GM18909 (cell line): ENCODE measurements around the gene VPS37D.
A peak's percentile ranks its signal among the peaks of the same experiment; 100 is the strongest.
"Not testable (repeated sequence)": the region's sequence is repeated elsewhere in the genome, so short reads cannot be mapped to it uniquely, and the experiment has no call there.

Source experiments
- ATAC-seq: cut with Tn5 transposase; IDR thresholded peaks from one replicate; pipeline ENCODE4 v1.9.1; 2021; ENCODE audit warnings: mild to moderate bottlenecking; ENCODE audit not compliant: unreplicated experiment, poor library complexity

Gene VPS37D

GRCh38 chr7:73645643-73646174 lies 21.9 kb upstream of the VPS37D start:
- no peak for ATAC-seq

DNA sequence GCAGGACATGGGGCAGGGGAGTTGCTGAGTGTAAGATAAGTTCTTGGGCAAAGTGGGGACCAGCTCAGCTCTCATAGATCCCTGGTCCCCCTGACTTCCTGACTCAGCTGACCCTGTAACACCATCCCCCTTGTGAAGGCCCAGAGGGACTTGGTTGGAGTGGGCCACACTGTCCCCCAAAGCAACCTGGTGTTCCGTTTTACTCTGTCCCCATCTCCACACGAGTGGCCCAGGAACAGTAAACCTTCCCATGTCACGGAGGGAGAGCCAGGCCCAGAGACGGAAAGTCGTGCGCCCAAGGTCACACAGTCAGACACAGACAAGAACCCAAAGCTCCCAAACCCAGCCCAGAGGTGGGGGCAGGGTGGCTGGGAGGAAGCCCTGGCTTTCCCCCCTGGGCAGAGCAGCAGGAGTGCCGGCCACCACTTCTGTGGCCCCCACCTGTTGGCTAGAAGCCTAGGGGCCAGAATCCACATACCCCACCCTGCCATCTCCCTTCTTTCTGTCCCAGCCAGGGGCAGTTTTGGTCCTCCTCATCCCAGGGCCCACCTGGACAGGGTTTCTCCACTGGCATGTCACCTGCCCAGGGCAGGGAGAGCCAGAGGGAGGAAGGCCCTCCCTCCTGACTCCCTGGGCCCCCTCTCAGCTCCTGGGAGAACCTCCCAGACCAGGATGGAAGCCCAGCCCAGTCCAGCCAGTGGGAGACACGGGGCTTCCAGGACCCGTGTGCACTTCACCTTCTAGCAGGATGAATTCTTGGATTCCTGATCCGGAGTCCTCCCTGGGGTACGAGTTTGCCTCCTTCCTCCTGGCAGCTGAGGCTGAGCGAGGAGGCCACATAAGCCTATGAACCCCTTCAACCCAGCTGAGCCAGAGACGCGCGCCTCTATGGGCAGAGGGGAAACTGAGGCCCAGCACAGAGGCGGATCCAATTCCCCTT lies 20.6 kb upstream of the VPS37D start:
- ATAC-seq = no peak

DNA sequence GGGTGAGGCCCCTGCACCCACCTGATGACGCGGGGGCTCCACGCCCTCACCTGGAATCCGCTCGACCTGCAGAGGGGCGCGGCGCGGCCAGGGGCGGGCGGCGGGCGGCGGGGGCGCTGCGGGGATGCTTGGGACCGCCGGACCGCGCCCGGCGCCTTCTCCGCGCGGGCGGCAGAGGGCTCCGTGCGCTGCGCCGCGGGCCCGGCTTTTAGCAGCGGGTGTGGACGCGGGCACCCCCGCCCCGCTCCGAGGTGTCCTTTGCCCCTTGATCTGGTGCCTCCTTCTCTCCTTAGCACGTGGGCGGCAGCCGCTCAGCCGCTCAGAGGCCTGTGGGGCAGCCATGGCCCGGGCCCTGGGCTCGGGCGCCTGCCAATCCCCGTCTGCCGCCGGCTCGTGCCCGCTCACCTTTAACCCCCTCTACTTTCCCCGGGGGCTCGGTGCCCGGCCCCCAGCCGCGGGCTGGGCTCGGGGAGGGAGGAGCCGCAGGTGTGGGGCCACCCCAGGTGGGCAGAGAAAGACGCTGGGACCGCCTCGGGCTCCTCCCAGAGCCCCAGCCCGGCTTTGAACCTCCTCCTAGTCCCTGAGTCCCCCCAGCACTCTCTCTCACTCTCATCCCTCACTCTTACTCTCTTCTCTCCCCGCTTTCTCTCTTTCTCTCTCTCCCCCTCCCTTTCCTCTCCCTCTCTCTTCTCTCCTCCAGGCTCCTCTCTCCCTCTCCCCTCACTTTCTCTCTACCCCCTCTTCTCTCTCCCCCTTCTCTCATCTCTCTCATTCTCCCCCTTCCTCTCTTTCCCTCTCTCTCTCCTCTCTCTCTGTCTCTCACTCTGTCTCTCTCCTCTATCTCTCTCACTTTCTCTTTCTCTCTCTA lies 19.7 kb upstream of the VPS37D start:
- ATAC-seq = no peak

GRCh38 chr7:73648593-73649332 lies 18.9 kb upstream of the VPS37D start:
- no peak for ATAC-seq

DNA sequence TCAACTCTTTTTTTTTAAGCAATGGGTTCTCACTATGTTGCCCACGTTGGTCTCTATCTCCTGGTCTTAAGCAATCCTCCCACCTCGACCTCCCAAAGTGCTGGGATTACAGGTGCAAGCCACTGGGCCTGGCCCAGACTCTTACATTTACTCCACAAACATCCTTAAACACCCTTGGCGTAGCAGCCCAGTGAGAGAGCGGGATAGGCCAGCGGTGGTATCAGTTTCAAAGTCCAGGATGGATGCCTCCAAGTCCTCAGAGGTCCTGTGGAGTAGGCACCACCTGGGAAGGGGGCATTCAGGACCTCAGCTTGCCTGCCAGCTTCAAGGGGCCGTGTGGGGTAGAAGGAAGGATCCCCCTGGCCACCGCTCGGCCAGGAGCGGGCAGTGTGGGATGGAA lies 18.1 kb upstream of the VPS37D start:
- ATAC-seq = no peak

- ATAC-seq = no peak
Observed at GRCh38 chr7:73650524-73650923, 17.1 kb upstream of the VPS37D start.

- ATAC-seq = no peak
Observed at GRCh38 chr7:73652541-73652949, 15.1 kb upstream of the VPS37D start.

GRCh38 chr7:73655309-73655708 lies 12.3 kb upstream of the VPS37D start:
- ATAC-seq = not testable (repeated sequence)

GRCh38 chr7:73659983-73660382 lies 7.6 kb upstream of the VPS37D start:
- ATAC-seq = no peak

DNA sequence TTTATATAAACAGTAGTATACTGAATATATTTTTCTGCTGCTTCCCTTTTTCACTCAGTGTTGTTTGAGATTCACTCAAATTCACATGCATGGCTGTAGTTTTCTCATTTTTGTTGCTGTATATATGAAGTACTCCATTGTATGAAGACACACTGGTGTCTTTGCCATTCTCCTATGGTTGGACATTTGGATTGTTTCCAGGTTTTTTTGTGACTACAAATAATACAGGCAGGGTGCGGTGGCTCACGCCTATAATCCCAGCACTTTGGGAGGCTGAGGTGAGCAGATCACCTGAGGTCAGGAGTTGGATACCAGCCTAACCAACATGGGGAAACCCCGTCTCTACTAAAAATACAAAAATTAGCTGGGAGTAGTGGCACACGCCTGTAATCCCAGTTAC lies 7.0 kb upstream of the VPS37D start:
- ATAC-seq = not testable (repeated sequence)

DNA sequence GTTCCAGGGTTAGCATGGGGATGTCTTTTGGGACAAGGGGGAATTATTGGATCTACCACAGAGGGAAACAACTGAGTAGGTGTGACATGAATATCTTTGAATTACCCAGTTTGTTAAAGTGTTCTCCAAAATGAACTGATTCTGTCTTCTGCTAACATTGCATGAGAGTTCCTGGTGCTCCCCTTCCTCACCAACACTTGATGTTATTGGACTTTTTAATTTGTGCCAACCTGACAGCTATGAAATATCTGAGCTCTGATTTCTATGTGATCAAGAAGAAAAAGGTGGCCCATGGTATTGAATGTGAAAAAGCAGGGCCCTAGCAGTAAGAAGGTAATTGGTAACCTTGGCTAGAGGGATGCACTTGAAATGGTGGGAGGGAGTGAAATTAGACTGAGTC lies 4.6 kb upstream of the VPS37D start:
- no peak for ATAC-seq

DNA sequence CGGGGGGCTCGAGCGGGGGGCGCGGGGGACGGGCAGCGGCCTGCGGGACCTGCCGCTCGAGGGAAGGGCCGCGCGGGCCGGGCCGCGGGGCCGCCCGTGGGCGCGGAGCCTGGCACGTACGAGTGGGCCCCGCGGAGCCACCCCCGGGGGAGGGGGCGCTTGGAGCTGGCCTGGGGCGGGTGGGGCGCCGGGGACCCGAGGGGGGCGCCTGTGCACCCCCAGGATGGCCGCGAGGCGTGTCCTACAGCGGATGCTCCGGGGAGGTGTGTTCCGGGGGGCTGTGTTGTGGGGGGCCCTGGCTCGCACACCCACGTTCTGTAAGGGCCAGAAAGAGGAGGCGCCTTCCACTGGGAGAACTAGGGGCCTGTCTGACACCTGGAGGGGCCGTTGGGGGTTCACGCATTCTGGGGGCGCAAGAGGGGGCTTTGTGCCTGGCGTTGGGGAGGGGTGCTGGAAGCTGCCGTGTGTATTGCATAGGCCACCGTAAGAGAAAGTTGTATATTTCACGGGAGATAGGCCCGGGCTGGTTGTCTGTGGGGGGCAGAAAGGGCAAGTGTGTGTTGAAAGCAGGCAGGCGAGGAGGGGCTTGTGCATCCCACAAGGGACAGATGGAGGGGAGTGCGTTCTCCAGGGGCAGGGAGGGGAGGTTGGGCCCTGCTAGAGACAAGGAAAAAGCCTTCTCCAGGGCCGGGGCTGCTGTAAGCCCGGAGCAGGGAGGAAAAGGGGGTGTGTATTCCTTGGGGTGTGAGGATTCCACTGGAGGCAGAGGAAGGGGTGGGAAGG lies 663 bp downstream of the VPS37D start:
- peak; percentile 14 for ATAC-seq

GRCh38 chr7:73668886-73669230 lies 1.2 kb downstream of the VPS37D start:
- ATAC-seq = no peak

DNA sequence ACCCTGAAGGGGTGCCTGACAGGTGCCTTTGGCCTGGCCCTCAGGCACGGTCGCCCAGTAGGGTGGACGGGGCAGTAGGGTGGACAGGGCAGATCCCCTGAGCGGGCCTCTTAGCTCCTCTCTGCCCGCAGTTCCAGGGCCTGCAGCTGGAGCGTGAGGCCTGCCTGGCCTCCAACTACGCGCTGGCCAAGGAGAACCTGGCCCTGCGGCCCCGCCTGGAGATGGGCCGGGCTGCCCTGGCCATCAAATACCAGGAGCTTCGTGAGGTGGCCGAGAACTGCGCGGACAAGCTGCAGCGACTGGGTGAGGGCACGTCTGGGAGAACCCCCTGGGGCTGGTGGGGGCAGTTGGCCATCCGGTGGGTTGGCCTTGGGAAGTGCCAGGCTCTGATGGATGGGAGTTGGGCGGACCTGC lies 1.7 kb downstream of the VPS37D start:
- ATAC-seq = no peak

DNA sequence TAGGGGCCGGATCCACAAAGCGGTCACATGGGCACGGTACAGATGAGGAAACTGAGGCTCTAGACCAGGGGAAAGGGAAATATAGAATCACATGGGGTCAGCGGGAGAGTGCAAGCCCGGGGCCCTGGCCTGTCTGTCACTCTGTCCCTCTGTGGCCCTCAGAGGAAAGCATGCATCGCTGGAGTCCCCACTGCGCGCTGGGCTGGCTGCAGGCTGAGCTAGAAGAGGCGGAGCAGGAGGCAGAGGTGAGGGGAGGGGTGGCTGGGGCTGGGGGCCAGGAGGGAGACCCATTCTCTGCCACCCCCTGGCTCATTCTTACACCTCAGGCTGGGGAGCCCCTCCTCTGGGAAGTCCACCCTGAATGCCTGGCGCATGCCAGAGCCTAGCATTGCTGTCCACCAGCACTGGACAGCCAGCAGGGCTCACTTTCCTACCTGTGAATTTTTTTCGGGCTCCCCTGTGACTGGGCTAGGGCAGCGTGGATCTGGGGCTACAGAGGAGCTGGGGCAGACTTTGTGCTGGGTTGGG lies 2.3 kb downstream of the VPS37D start:
- no peak for ATAC-seq

DNA sequence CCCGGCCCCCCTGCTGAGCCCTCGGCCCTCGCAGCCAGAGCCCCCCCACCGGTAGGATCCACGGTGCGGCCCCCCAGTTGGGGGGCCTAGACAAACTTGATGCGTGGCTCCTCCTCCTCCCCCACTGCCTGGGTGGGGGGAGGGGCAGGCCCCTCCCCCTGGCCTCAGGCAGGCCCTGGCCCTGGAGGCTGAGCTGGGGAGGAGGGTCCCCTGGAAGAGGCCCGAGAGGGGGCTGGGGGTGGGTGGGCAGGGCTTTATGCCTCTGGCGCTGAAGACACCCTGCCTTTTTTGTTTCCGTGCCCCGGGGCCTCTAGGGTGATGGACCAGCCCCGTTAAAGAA lies 3.7 kb downstream of the VPS37D start:
- no peak for ATAC-seq

- ATAC-seq = no peak
Observed at GRCh38 chr7:73671857-73672445, 4.3 kb downstream of the VPS37D start.

DNA sequence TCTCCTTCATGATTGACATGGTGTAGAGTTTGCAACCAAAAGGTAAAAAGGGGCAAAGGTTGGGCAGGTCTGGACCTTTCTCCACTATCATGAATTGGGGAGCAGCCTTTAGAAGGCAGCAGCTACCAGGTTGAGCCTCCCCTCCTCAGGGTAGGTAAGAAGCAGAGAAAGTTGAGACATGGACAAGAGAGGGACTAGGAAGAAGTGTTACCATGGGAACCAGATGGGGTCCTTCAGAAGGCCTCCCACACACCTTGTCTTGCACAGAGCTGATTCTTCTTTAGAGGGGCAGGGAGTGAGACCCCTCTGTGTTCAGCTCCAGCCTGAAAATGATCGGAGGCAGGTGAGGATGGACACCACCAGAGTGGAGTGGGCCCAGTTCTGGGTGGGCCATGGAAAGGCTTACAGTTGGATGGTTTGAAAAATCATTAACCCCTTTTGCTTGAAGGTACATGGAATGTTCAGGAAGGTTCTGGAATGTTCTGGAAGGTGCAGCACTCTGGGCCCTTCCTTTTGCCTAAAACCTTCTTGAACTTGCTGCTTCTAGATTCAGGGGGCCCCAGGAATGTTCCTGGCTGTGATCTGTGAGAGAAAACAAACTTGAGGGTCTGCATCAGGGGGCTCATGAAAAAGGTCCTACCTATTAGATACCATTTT lies 7.0 kb downstream of the VPS37D start:
- ATAC-seq = no peak

GRCh38 chr7:73676062-73676461 lies 8.4 kb downstream of the VPS37D start:
- ATAC-seq = not testable (repeated sequence)
